ENCODE measurements around the gene GPHB5. TPM values are rescaled to one million over a fixed set of nuclear protein-coding genes. Genes with fewer than 3 reads are reported as not detected.

GPHB5 gene
- total RNA-seq, 1 experiment from 2014 or later: not detected

- Histone ChIP-seq H3K4me3 (ENCODE audit: low read length) (no peak overlapping the region), H3K79me2 (ENCODE audit: low read length) (no peaks in the 10 kb centered on the region), H3K4me2 (ENCODE audit: low read length) (no peak overlapping the region), H2AFZ (ENCODE audit: low read length) (no peak overlapping the region), H3K27me3 (ENCODE audit: low read length) (peaks cover 65% of the 10 kb centered on the region), H3K27ac (ENCODE audit: low read length) (no peak overlapping the region), H4K20me1 (ENCODE audit: low read length) (no peaks in the 10 kb centered on the region), H3F3A (ENCODE audit: low read length, unreplicated experiment) (no peaks in the 10 kb centered on the region), H3K4me1 (ENCODE audit: insufficient read depth, low read length) (no peaks in the 10 kb centered on the region), H3K9ac (ENCODE audit: low read length) (no peak overlapping the region), H3K9me2 (replicated peaks; ENCODE audit: low read length) (no peaks in the 10 kb centered on the region), H3K36me3 (ENCODE audit: low read depth, low read length) (no peaks in the 10 kb centered on the region), H3K9me3 (ENCODE audit: low read length) (no peaks in the 10 kb centered on the region)
- DNase-seq: no peak
- no peak for TF ChIP-seq EZH2phosphoT487 (IDR thresholded peaks at IDR 0.05; ENCODE audit: borderline replicate concordance, low read length)
- TF ChIP-seq EZH2 (IDR thresholded peaks at IDR 0.05; ENCODE audit: low read length, unreplicated experiment): no peak
- TF ChIP-seq CTCF (conservative IDR thresholded peaks at IDR 0.05; ENCODE audit: low read depth, low read length): no peak
- POLR2A ChIA-PET (ENCODE audit: unreplicated experiment): no interaction called here
- intact Hi-C loops (cut with micrococcal nuclease): no loop called here
- BruUV-seq (replicated peaks): no TSS peak
- ATAC-seq: no peak
- CTCF ChIA-PET: no interaction called here
These were observed 50.0 kb downstream of the GPHB5 start for GRCh38 chr14:63268771-63269170.

- Histone ChIP-seq H3K27ac (ENCODE audit: low read length) (no peak overlapping the region), H2AFZ (ENCODE audit: low read length) (no peak overlapping the region), H3F3A (ENCODE audit: low read length, unreplicated experiment) (no peaks in the 10 kb centered on the region), H4K20me1 (ENCODE audit: low read length) (no peaks in the 10 kb centered on the region), H3K36me3 (ENCODE audit: low read depth, low read length) (no peaks in the 10 kb centered on the region), H3K9me2 (replicated peaks; ENCODE audit: low read length) (no peaks in the 10 kb centered on the region), H3K4me1 (ENCODE audit: insufficient read depth, low read length) (no peaks in the 10 kb centered on the region), H3K27me3 (ENCODE audit: low read length) (peaks cover 52% of the 10 kb centered on the region), H3K4me3 (ENCODE audit: low read length) (no peak overlapping the region), H3K9ac (ENCODE audit: low read length) (no peak overlapping the region), H3K79me2 (ENCODE audit: low read length) (no peaks in the 10 kb centered on the region), H3K9me3 (ENCODE audit: low read length) (no peaks in the 10 kb centered on the region), H3K4me2 (ENCODE audit: low read length) (no peak overlapping the region)
- ChIA-PET CTCF (no interaction called here), POLR2A (ENCODE audit: unreplicated experiment) (no interaction called here)
- intact Hi-C loops (cut with micrococcal nuclease): no loop called here
- no TSS peak for BruUV-seq (replicated peaks)
- TF ChIP-seq EZH2 (IDR thresholded peaks at IDR 0.05; ENCODE audit: low read length, unreplicated experiment) (no peak), CTCF (conservative IDR thresholded peaks at IDR 0.05; ENCODE audit: low read depth, low read length) (no peak), EZH2phosphoT487 (IDR thresholded peaks at IDR 0.05; ENCODE audit: borderline replicate concordance, low read length) (no peak)
- ATAC-seq: no peak
- no peak for DNase-seq
These were observed 51.6 kb downstream of the GPHB5 start for GRCh38 chr14:63267171-63267570.

GRCh38 chr14:63266106-63266505 is 52.6 kb downstream of the GPHB5 start:
- no peaks in the 10 kb centered on the region for H3F3A ChIP-seq (ENCODE audit: low read length, unreplicated experiment)
- H3K9me2 ChIP-seq (replicated peaks; ENCODE audit: low read length): no peaks in the 10 kb centered on the region
- no peaks in the 10 kb centered on the region for H3K36me3 ChIP-seq (ENCODE audit: low read depth, low read length)
- ChIA-PET CTCF (no interaction called here), POLR2A (ENCODE audit: unreplicated experiment) (no interaction called here)
- H3K4me1 ChIP-seq (ENCODE audit: insufficient read depth, low read length): no peaks in the 10 kb centered on the region
- BruUV-seq (replicated peaks): no TSS peak
- ATAC-seq: no peak
- intact Hi-C loops (cut with micrococcal nuclease): no loop called here
- H3K9me3 ChIP-seq (ENCODE audit: low read length): no peaks in the 10 kb centered on the region
- no peak overlapping the region for H3K9ac ChIP-seq (ENCODE audit: low read length)
- DNase-seq: peak; percentile 14
- H3K27me3 ChIP-seq (ENCODE audit: low read length): peaks cover 48% of the 10 kb centered on the region
- TF ChIP-seq EZH2 (IDR thresholded peaks at IDR 0.05; ENCODE audit: low read length, unreplicated experiment) (no peak), EZH2phosphoT487 (IDR thresholded peaks at IDR 0.05; ENCODE audit: borderline replicate concordance, low read length) (no peak), CTCF (conservative IDR thresholded peaks at IDR 0.05; ENCODE audit: low read depth, low read length) (no peak)
- H3K4me2 ChIP-seq (ENCODE audit: low read length): no peak overlapping the region
- no peaks in the 10 kb centered on the region for H3K79me2 ChIP-seq (ENCODE audit: low read length)
- H3K27ac ChIP-seq (ENCODE audit: low read length): no peak overlapping the region
- no peak overlapping the region for H2AFZ ChIP-seq (ENCODE audit: low read length)
- no peak overlapping the region for H3K4me3 ChIP-seq (ENCODE audit: low read length)
- no peaks in the 10 kb centered on the region for H4K20me1 ChIP-seq (ENCODE audit: low read length)

Other genes with a start within 250 kb of the GPHB5 start
- not detected in 2 replicates for gene RHOJ, start 114.5 kb downstream of the GPHB5 start, total RNA-seq (2014; rRNA removed)
- gene PPP2R5E, start 224.4 kb upstream of the GPHB5 start, total RNA-seq (2014; rRNA removed): 17.2 and 26.4 TPM in 2 replicates

Data from PC-3 (cell line).